Liver (tissue), 3 donors: ENCODE data around the gene KDM3B.

ENCODE experiments used
- CTCF ChIP-seq: fragments of 150-350 bp; IDR thresholded peaks from 2 replicates; pipeline ENCODE4 v1.5.1; 2017; ENCODE audit warnings: improper control_type of control experiment, low read depth, low read length; ENCODE audit not compliant: missing input control
- GABPA ChIP-seq, 2 donors: IDR thresholded peaks in 1 of 2; conservative IDR thresholded peaks in 1 of 2; 2 replicates each; pipeline ENCODE4 v1.6.1; 2016; ENCODE audit warnings: antibody characterized with exemption in 2 of 2, mild to moderate bottlenecking in 1 of 2, moderate library complexity in 1 of 2
- HNF4G ChIP-seq: IDR thresholded peaks from 2 replicates; pipeline ENCODE4 v1.6.1; 2016; ENCODE audit warnings: antibody characterized with exemption
- JUND ChIP-seq, 2 donors: IDR thresholded peaks; 2 replicates each; pipeline ENCODE4 v1.6.1; 2016; ENCODE audit warnings: antibody characterized with exemption in 2 of 2
- RAD21 ChIP-seq, 2 donors: IDR thresholded peaks; 2 replicates each; pipeline ENCODE4 v1.6.1; 2016; ENCODE audit warnings: antibody characterized with exemption in 2 of 2, mild to moderate bottlenecking in 2 of 2
- TAF1 ChIP-seq: conservative IDR thresholded peaks from 2 replicates; pipeline ENCODE4 v1.6.1; 2016; ENCODE audit warnings: antibody characterized with exemption, mild to moderate bottlenecking
- TF ChIP-seq, protein P1 (sequence below): IDR thresholded peaks from 2 replicates; pipeline ENCODE4 v1.6.1; 2016; ENCODE audit warnings: antibody characterized with exemption, mild to moderate bottlenecking
- donor health status: healthy.
- donor health status: healthy.

GRCh38 chr5:138346889-138347288 is 5.6 kb upstream of the KDM3B start:
- TF ChIP-seq RAD21 (IDR thresholded peaks at IDR 0.05) (no peak), TAF1 (no peak), CTCF (no peak), HNF4G (no peak), JUND (IDR thresholded peaks at IDR 0.05) (no peak), GABPA (IDR thresholded peaks at IDR 0.05 in 1 of 2, conservative IDR thresholded peaks at IDR 0.05 in 1 of 2) (no peak)
- TF ChIP-seq, protein P1, sequence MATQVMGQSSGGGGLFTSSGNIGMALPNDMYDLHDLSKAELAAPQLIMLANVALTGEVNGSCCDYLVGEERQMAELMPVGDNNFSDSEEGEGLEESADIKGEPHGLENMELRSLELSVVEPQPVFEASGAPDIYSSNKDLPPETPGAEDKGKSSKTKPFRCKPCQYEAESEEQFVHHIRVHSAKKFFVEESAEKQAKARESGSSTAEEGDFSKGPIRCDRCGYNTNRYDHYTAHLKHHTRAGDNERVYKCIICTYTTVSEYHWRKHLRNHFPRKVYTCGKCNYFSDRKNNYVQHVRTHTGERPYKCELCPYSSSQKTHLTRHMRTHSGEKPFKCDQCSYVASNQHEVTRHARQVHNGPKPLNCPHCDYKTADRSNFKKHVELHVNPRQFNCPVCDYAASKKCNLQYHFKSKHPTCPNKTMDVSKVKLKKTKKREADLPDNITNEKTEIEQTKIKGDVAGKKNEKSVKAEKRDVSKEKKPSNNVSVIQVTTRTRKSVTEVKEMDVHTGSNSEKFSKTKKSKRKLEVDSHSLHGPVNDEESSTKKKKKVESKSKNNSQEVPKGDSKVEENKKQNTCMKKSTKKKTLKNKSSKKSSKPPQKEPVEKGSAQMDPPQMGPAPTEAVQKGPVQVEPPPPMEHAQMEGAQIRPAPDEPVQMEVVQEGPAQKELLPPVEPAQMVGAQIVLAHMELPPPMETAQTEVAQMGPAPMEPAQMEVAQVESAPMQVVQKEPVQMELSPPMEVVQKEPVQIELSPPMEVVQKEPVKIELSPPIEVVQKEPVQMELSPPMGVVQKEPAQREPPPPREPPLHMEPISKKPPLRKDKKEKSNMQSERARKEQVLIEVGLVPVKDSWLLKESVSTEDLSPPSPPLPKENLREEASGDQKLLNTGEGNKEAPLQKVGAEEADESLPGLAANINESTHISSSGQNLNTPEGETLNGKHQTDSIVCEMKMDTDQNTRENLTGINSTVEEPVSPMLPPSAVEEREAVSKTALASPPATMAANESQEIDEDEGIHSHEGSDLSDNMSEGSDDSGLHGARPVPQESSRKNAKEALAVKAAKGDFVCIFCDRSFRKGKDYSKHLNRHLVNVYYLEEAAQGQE: no peak
